CD4-positive, alpha-beta memory T cell (primary cell): Measurements from ENCODE around the gene CEP41. TPM values are rescaled to one million over a fixed set of nuclear protein-coding genes. Genes with fewer than 3 reads are reported as not detected.

ENCODE experiments used
- CTCF ChIA-PET: fragments of 350-600 bp; sonication (Branson Sonifier 250); formaldehyde crosslinking; loops from one replicate; lab custom pipeline; 2021; ENCODE audit warnings: inconsistent platforms; ENCODE audit not compliant: partially characterized antibody; lab: Charles Lee
- POLR2A ChIA-PET: fragments of 350-600 bp; sonication (Branson Sonifier 250); formaldehyde crosslinking; loops from one replicate; lab custom pipeline; 2021; ENCODE audit not compliant: partially characterized antibody; lab: Charles Lee
- DNase-seq, 5 donors: peaks; one replicate each; pipeline versions ENCODE4 v3.0.0 to v3.0.0-alpha.2; 2020 to 2022; ENCODE audit warnings: mixed read lengths in 1 of 5
- H3K27ac ChIP-seq: one replicate; pipeline ENCODE4 v1.7.0; 2013; ENCODE audit warnings: low read depth, low read length
- H3K27me3 ChIP-seq: 2 replicates; pipeline ENCODE4 v1.7.0; 2013; ENCODE audit warnings: mild to moderate bottlenecking, low read length, moderate library complexity; ENCODE audit not compliant: insufficient read depth
- H3K36me3 ChIP-seq: 2 replicates; pipeline ENCODE4 v1.7.0; 2013; ENCODE audit warnings: mild to moderate bottlenecking, low read length, moderate library complexity; ENCODE audit not compliant: insufficient read depth
- H3K4me1 ChIP-seq: 2 replicates; pipeline ENCODE4 v1.7.0; 2013; ENCODE audit warnings: mild to moderate bottlenecking, low read length, moderate library complexity; ENCODE audit not compliant: insufficient read depth
- H3K4me3 ChIP-seq, 2 donors: one replicate each; pipeline ENCODE4 v1.7.0; 2013; ENCODE audit warnings: low read length in 2 of 2, mild to moderate bottlenecking in 1 of 2
- H3K9me3 ChIP-seq, 2 donors: one replicate each; pipeline ENCODE4 v1.7.0; 2013; ENCODE audit warnings: low read length in 2 of 2, control low read depth in 1 of 2; ENCODE audit not compliant: control insufficient read depth in 1 of 2
- H3K27ac Mint-ChIP-seq, 7 donors: one replicate each; pipeline ENCODE4 v1.8.0; 2020 to 2021; ENCODE audit warnings: mixed read lengths in 7 of 7, mild to moderate bottlenecking in 6 of 7, inconsistent platforms in 3 of 7, moderate library complexity in 3 of 7
- H3K27me3 Mint-ChIP-seq, 2 donors: one replicate each; pipeline ENCODE4 v1.8.0; 2020 to 2021; ENCODE audit warnings: mixed read lengths in 2 of 2
- H3K36me3 Mint-ChIP-seq, 2 donors: one replicate each; pipeline ENCODE4 v1.8.0; 2020 to 2021; ENCODE audit warnings: mixed read lengths in 2 of 2, inconsistent platforms in 1 of 2, mild to moderate bottlenecking in 1 of 2
- H3K4me1 Mint-ChIP-seq, 4 donors: one replicate each; pipeline ENCODE4 v1.8.0; 2020 to 2021; ENCODE audit warnings: mixed read lengths in 4 of 4, mild to moderate bottlenecking in 1 of 4
- H3K4me3 Mint-ChIP-seq, 8 donors: one replicate each; pipeline ENCODE4 v1.8.0; 2020 to 2021; ENCODE audit warnings: mixed read lengths in 8 of 8, mild to moderate bottlenecking in 7 of 8, moderate library complexity in 6 of 8, inconsistent platforms in 3 of 8
- H3K9me3 Mint-ChIP-seq, 8 donors: one replicate each; pipeline ENCODE4 v1.8.0; 2020 to 2021; ENCODE audit warnings: mixed read lengths in 8 of 8, mild to moderate bottlenecking in 5 of 8, inconsistent platforms in 3 of 8, moderate library complexity in 1 of 8
- intact Hi-C: fragments of 100-400 bp; cut with micrococcal nuclease; formaldehyde crosslinking; loops from one replicate; pipeline ENCODE4 v1.15.1; 2023
- polyA plus RNA-seq, 2 donors: library from polyadenylated mRNA; unstranded; fragments of 300-500 nt; fragmentation: Illumina TruSeq; gene quantifications; one replicate each; pipeline ENCODE4 v1.2.3, GENCODE V29; 2021
- total RNA-seq, 2 experiments: library from RNA; stranded (reverse); gene quantifications; one replicate each; pipeline ENCODE4 v1.2.3, GENCODE V29; 2021

CEP41 gene
- total and polyA plus RNA-seq, 4 experiments from 2014 or later: 6.0 to 20.9 (median 11.8) TPM

- Histone ChIP-seq H3K27me3 (peaks cover 8% of the 10 kb centered on the region), H3K4me1 (peaks cover 15% of the 10 kb centered on the region), H3K27ac (no peak overlapping the region), H3K36me3 (no peaks in the 10 kb centered on the region), H3K4me3 (peak overlapping the region; percentile 24 to 66), H3K9me3 (no peaks in the 10 kb centered on the region)
- Mint-ChIP-seq H3K9me3 (peaks cover 0 to 2% (median 0%) of the 10 kb centered on the region in 8 donors), H3K27ac (peak overlapping the region in 2 of 7 donors; percentile 25 to 85), H3K27me3 (peaks cover 30 to 41% of the 10 kb centered on the region in 2 donors), H3K36me3 (no peaks in the 10 kb centered on the region), H3K4me1 (peaks cover 17 to 26% (median 17%) of the 10 kb centered on the region in 4 donors), H3K4me3 (peak overlapping the region; percentile 84 to 89 (median 87))
- intact Hi-C loops: loop anchor here (1.0 kb wide), 1 partner anchor 272 kb away; no protein-coding TSS in a partner anchor
- POLR2A ChIA-PET: no interaction called here
- CTCF ChIA-PET: interaction anchor here (0.8 to 1.4 kb wide), 2 partner anchors 45 to 269 kb away, joined by 3 read pairs; no protein-coding TSS in a partner anchor
- DNase-seq: peak; percentile 47 to 61 (median 55)
Measured at GRCh38 chr7:130486114-130486953, 45.5 kb upstream of the CEP41 start.

DNA sequence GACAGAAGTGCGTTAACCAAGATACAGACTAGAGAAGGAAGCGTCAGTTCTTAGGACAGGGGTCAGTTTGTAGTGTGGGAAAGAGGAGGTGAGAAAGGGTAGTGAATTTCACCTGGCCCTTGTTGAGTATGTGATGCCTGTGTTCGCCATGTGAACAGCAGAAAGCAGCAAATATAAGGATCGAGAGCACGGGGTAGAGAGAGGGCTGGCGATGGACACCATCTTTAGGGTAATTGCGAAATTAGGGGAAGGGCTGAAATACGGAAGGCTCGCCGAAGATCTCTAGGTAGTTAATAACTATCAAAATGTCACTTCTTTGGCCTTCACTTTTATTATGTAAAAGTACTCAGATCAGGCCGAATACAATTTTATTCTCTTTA, 44.9 kb upstream of the CEP41 start:
- Mint-ChIP-seq H3K27ac (no peak overlapping the region), H3K4me1 (peaks cover 12 to 23% (median 15%) of the 10 kb centered on the region in 4 donors), H3K9me3 (no peaks in the 10 kb centered on the region), H3K36me3 (no peaks in the 10 kb centered on the region), H3K4me3 (peak overlapping the region; percentile 84 to 89 (median 87)), H3K27me3 (peaks cover 28 to 37% of the 10 kb centered on the region in 2 donors)
- Histone ChIP-seq H3K27ac (no peak overlapping the region), H3K36me3 (no peaks in the 10 kb centered on the region), H3K4me3 (peak overlapping the region in 1 of 2 donors; percentile 66), H3K9me3 (no peaks in the 10 kb centered on the region), H3K27me3 (peaks cover 8% of the 10 kb centered on the region), H3K4me1 (peaks cover 9% of the 10 kb centered on the region)
- CTCF ChIA-PET: interaction anchor here (1.0 to 1.5 kb wide), 2 partner anchors 9 to 276 kb away, joined by 3 read pairs; no protein-coding TSS in a partner anchor
- DNase-seq: no peak
- intact Hi-C loops: loop anchor here (1.0 kb wide), 1 partner anchor 273 kb away; no protein-coding TSS in a partner anchor
- POLR2A ChIA-PET: no interaction called here

DNA sequence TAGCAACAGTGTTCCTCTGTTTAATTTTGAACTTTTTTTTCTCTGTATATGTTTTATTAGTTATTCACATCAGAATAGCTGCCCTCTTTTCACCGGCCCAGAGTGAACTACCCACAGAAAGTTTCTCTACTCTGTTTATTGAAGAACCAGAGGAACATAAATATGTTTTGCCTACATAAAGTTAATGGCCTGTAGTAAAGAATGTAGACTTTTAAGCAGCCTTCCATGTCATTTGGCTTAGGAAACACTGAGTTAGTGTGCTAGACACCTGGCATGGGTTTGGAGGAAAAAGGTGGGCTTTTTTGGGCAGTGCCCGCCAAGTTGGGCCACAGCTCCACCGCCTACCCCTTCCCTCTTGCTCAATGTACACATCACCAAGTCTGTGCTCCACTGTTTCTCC, 42.2 kb upstream of the CEP41 start:
- peaks cover 9% of the 10 kb centered on the region for H3K4me1 ChIP-seq
- CTCF ChIA-PET: interaction anchor here (1.3 kb wide), 1 partner anchor 349 kb away, joined by 3 read pairs; no protein-coding TSS in a partner anchor
- H3K4me3 Mint-ChIP-seq: no peak overlapping the region
- POLR2A ChIA-PET: no interaction called here
- H3K36me3 Mint-ChIP-seq: no peaks in the 10 kb centered on the region
- intact Hi-C loops: no loop called here
- H3K4me1 Mint-ChIP-seq: peaks cover 12 to 23% (median 13%) of the 10 kb centered on the region in 4 donors
- H3K9me3 ChIP-seq: no peaks in the 10 kb centered on the region
- H3K27me3 ChIP-seq: peaks cover 8% of the 10 kb centered on the region
- peaks cover 0 to 3% (median 0%) of the 10 kb centered on the region in 8 donors for H3K9me3 Mint-ChIP-seq
- H3K4me3 ChIP-seq: no peak overlapping the region
- H3K27ac Mint-ChIP-seq: no peak overlapping the region
- H3K27me3 Mint-ChIP-seq: peaks cover 19 to 47% of the 10 kb centered on the region in 2 donors
- DNase-seq: no peak
- H3K36me3 ChIP-seq: no peaks in the 10 kb centered on the region
- no peak overlapping the region for H3K27ac ChIP-seq

DNA sequence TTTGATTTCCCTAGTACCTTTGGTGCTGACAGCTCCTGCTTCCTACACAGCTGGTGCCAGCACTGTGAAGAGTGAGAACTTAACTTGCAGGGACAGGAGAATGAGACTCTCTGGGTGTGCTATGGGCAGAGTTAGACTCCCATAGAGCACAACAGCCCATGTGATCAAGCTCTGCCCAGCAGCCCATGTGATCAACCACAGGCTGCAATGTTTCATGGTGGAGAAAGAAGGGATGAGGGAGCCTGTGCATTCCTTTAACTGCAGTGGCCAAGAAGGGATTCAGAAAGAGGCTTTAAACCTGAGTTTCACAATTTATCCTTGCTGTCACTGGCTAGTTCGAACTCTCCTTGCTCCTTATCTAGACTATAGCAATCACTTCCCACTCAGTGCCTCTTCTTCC, 41.1 kb upstream of the CEP41 start:
- H3K9me3 Mint-ChIP-seq: peaks cover 0 to 3% (median 0%) of the 10 kb centered on the region in 8 donors
- Histone ChIP-seq H3K27me3 (peaks cover 8% of the 10 kb centered on the region), H3K4me1 (peaks cover 6% of the 10 kb centered on the region), H3K4me3 (no peak overlapping the region), H3K27ac (no peak overlapping the region), H3K36me3 (no peaks in the 10 kb centered on the region), H3K9me3 (no peaks in the 10 kb centered on the region)
- H3K27ac Mint-ChIP-seq: no peak overlapping the region
- H3K36me3 Mint-ChIP-seq: no peaks in the 10 kb centered on the region
- peaks cover 16 to 41% of the 10 kb centered on the region in 2 donors for H3K27me3 Mint-ChIP-seq
- H3K4me1 Mint-ChIP-seq: peaks cover 8 to 20% (median 12%) of the 10 kb centered on the region in 4 donors
- ChIA-PET POLR2A (interaction anchor here (1.0 kb wide), 1 partner anchor 13 kb away, joined by 4 read pairs; no protein-coding TSS in a partner anchor), CTCF (no interaction called here)
- intact Hi-C loops: no loop called here
- no peak for DNase-seq
- no peak overlapping the region for H3K4me3 Mint-ChIP-seq

GRCh38 chr7:130479716-130480400, 39.0 kb upstream of the CEP41 start:
- Mint-ChIP-seq H3K4me1 (peaks cover 0 to 5% (median under 1%) of the 10 kb centered on the region in 4 donors), H3K27me3 (peaks cover 15 to 33% of the 10 kb centered on the region in 2 donors), H3K9me3 (peaks cover 0 to 3% (median 0%) of the 10 kb centered on the region in 8 donors), H3K27ac (no peak overlapping the region), H3K4me3 (no peak overlapping the region), H3K36me3 (no peaks in the 10 kb centered on the region)
- POLR2A ChIA-PET: no interaction called here
- no peak overlapping the region for H3K27ac ChIP-seq
- no peaks in the 10 kb centered on the region for H3K4me1 ChIP-seq
- intact Hi-C loops: no loop called here
- DNase-seq: no peak
- H3K27me3 ChIP-seq: peaks cover 3% of the 10 kb centered on the region
- no peak overlapping the region for H3K4me3 ChIP-seq
- H3K36me3 ChIP-seq: no peaks in the 10 kb centered on the region
- CTCF ChIA-PET: no interaction called here
- H3K9me3 ChIP-seq: no peaks in the 10 kb centered on the region

DNA sequence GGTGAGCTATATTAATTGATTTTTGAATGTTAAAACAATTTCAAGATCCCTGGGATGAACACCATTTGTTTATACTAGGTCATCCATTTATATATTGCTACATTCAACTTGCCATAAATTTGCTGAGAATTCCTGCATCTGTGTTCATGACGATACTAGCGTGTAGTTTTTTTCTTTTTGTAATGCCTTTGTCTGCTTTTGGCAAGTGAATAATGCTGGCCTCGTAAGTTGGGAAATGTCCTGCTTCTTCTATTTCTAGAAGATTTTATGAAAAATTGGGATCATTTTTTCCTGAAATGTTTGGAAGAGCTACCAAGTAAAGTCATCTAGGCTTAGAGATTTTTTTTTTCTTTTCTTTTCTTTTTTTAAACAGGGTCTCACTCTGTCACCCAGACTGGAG, 38.2 kb upstream of the CEP41 start:
- Histone ChIP-seq H3K4me3 (no peak overlapping the region), H3K9me3 (no peaks in the 10 kb centered on the region), H3K27ac (no peak overlapping the region), H3K36me3 (no peaks in the 10 kb centered on the region), H3K4me1 (no peaks in the 10 kb centered on the region), H3K27me3 (peaks cover 3% of the 10 kb centered on the region)
- H3K9me3 Mint-ChIP-seq: peaks cover 0 to 3% (median 0%) of the 10 kb centered on the region in 8 donors
- intact Hi-C loops: no loop called here
- no peak overlapping the region for H3K4me3 Mint-ChIP-seq
- no peak for DNase-seq
- H3K27me3 Mint-ChIP-seq: peaks cover 11 to 28% of the 10 kb centered on the region in 2 donors
- no peak overlapping the region for H3K27ac Mint-ChIP-seq
- CTCF ChIA-PET: no interaction called here
- H3K36me3 Mint-ChIP-seq: no peaks in the 10 kb centered on the region
- POLR2A ChIA-PET: no interaction called here
- peaks cover 0 to 5% (median 0%) of the 10 kb centered on the region in 4 donors for H3K4me1 Mint-ChIP-seq
